H1 (cell line): ENCODE measurements around the gene TRIM46. TPM values are rescaled to one million over a fixed set of nuclear protein-coding genes. Genes with fewer than 3 reads are reported as not detected.
A peak's percentile ranks its signal among the peaks of the same experiment; 100 is the strongest.

Source experiments
- CHD1 ChIP-seq: IDR thresholded peaks from 2 replicates; pipeline ENCODE4 v1.6.1; 2012; ENCODE audit warnings: low read depth, low read length, improper control_type of control experiment
- CHD7 ChIP-seq: fragments of 300-600 bp; sonication (generic); IDR thresholded peaks from 2 replicates; pipeline ENCODE4 v1.7.1; 2012; ENCODE audit warnings: low read length, moderate library complexity, mild to moderate bottlenecking, inconsistent platforms; ENCODE audit not compliant: insufficient replicate concordance
- GABPA ChIP-seq: IDR thresholded peaks from 2 replicates; pipeline ENCODE4 v1.6.1; 2011; ENCODE audit warnings: mild to moderate bottlenecking, low read length, moderate library complexity, borderline replicate concordance; ENCODE audit not compliant: insufficient read depth
- JUN ChIP-seq: IDR thresholded peaks from 2 replicates; pipeline ENCODE4 v1.6.1; 2011; ENCODE audit warnings: low read depth, mild to moderate bottlenecking, improper control_type of control experiment, low read length
- NRF1 ChIP-seq: IDR thresholded peaks from 2 replicates; pipeline ENCODE4 v1.6.1; 2011; ENCODE audit warnings: mild to moderate bottlenecking, low read depth, low read length, improper control_type of control experiment
- RBBP5 ChIP-seq: IDR thresholded peaks from 2 replicates; pipeline ENCODE4 v1.7.1; 2012; ENCODE audit warnings: low read depth, mild to moderate bottlenecking, inconsistent platforms, low read length, moderate library complexity, borderline replicate concordance
- RFX5 ChIP-seq: IDR thresholded peaks from 2 replicates; pipeline ENCODE4 v1.6.1; 2011; ENCODE audit warnings: low read depth, low read length, improper control_type of control experiment, borderline replicate concordance
- SAP30 ChIP-seq: fragments of 300-600 bp; sonication (generic); IDR thresholded peaks from 2 replicates; pipeline ENCODE4 v1.7.1; 2012; ENCODE audit warnings: low read length, moderate library complexity, mild to moderate bottlenecking, inconsistent platforms; ENCODE audit not compliant: insufficient read depth, insufficient replicate concordance
- SP2 ChIP-seq: IDR thresholded peaks from 2 replicates; pipeline ENCODE4 v1.6.1; 2012; ENCODE audit warnings: mild to moderate bottlenecking, low read length, inconsistent platforms
- SRF ChIP-seq: IDR thresholded peaks from 2 replicates; pipeline ENCODE4 v1.6.1; 2011; ENCODE audit warnings: mild to moderate bottlenecking, low read depth, low read length, moderate library complexity
- YY1 ChIP-seq: IDR thresholded peaks from 2 replicates; pipeline ENCODE4 v1.6.1; 2011; ENCODE audit warnings: low read depth, mild to moderate bottlenecking, low read length
- polyA plus RNA-seq, 7 experiments: library from polyadenylated mRNA; depleted of rRNA in 3 of 7; stranded (reverse) in 5 of 7; unstranded in 2 of 7; fragments of >200 nt in 5 of 7; fragments of 200-250 nt in 2 of 7; gene quantifications; 1 replicate in 5 of 7; 2 replicates in 1 of 7; 4 replicates in 1 of 7; pipeline versions ENCODE4 v1.2.1 to v1.2.3, GENCODE V29; 2011 to 2013; ENCODE audit warnings: missing spikeins in 2 of 7, mixed read lengths in 2 of 7
- total RNA-seq: library from RNA; stranded (reverse); fragmentation: NEBNext Ultra II Directional; extraction: Animal tissue kit (Norgen Biotek cat#: 25700); gene quantifications from 2 replicates; pipeline ENCODE4 v1.2.1, GENCODE V29; 2021

Gene TRIM46
- total and polyA plus RNA-seq, 2 of the 8 experiments (the other 6 are each of a cell fraction or from before 2014, with no cell fraction given) = 15.5 to 21.6 TPM

GRCh38 chr1:155193275-155193990 is 19.8 kb downstream of the TRIM46 start (continued):
- TF ChIP-seq SAP30 = no peak
- no peak for TF ChIP-seq NRF1
- no peak for TF ChIP-seq RFX5
- TF ChIP-seq GABPA = no peak
- no peak for TF ChIP-seq RBBP5
- no peak for TF ChIP-seq SP2
- no peak for TF ChIP-seq CHD7
- no peak for TF ChIP-seq SRF
- peak; percentile 66; the same call in 1 of the 2 replicates for TF ChIP-seq YY1
- no peak for TF ChIP-seq CHD1
- no peak for TF ChIP-seq JUN
